Colonic mucosa (tissue), 4 donors: Measurements from ENCODE around the gene ELP4. TPM values are rescaled to one million over a fixed set of nuclear protein-coding genes. Genes with fewer than 3 reads are reported as not detected.

ENCODE experiments used
- DNase-seq: peaks from one replicate; pipeline ENCODE4 v3.0.0-alpha.2; 2020
- H3K27ac ChIP-seq: fragments of 200-600 bp; one replicate; pipeline ENCODE4 v1.8.0; 2021
- H3K27me3 ChIP-seq: fragments of 200-600 bp; one replicate; pipeline ENCODE4 v1.8.0; 2021
- H3K36me3 ChIP-seq: fragments of 200-600 bp; one replicate; pipeline ENCODE4 v1.8.0; 2021
- H3K4me1 ChIP-seq: fragments of 200-600 bp; one replicate; pipeline ENCODE4 v1.8.0; 2021; ENCODE audit warnings: mild to moderate bottlenecking
- H3K4me3 ChIP-seq: fragments of 200-600 bp; one replicate; pipeline ENCODE4 v1.8.0; 2021
- H3K9ac ChIP-seq, 2 donors: one replicate each; pipeline ENCODE4 v1.7.0; 2013; ENCODE audit warnings: control low read depth in 2 of 2, low read depth in 2 of 2, low read length in 2 of 2
- H3K9me3 ChIP-seq: fragments of 200-600 bp; one replicate; pipeline ENCODE4 v1.8.0; 2021
- intact Hi-C: fragments of 100-400 bp; cut with DNase I; formaldehyde crosslinking; loops from one replicate; pipeline ENCODE4 v1.14.1; 2022
- total RNA-seq, 2 donors: library from RNA; stranded (reverse); fragmentation: NEBNext Ultra II Directional in 1 of 2; extraction: Animal tissue kit (Norgen Biotek cat#: 25700) in 1 of 2; gene quantifications; one replicate each; pipeline ENCODE4 v1.2.1, GENCODE V29; 2021
- TF ChIP-seq, protein P1 (sequence below): fragments of 200-600 bp; IDR thresholded peaks from one replicate; pipeline ENCODE4 v1.8.0; 2022; ENCODE audit warnings: antibody characterized with exemption, mild to moderate bottlenecking
- donor health status: healthy.
- donor health status: DM: no; HTN: no; CAD: no.
- donor health status: DM: no; HTN: no; CAD: no.

The ELP4 gene
- total RNA-seq, 2 donors from 2014 or later: 17.0 to 22.8 TPM

- H3K36me3 ChIP-seq: no peaks in the 10 kb centered on the region
- intact Hi-C loops: no loop called here
- H3K9me3 ChIP-seq: no peaks in the 10 kb centered on the region
- H3K4me3 ChIP-seq: no peak overlapping the region
- DNase-seq: no peak
- H3K27me3 ChIP-seq: peaks cover 67% of the 10 kb centered on the region
- no peak overlapping the region for H3K9ac ChIP-seq
- H3K27ac ChIP-seq: no peak overlapping the region
- H3K4me1 ChIP-seq: no peaks in the 10 kb centered on the region
- TF ChIP-seq, protein P1, sequence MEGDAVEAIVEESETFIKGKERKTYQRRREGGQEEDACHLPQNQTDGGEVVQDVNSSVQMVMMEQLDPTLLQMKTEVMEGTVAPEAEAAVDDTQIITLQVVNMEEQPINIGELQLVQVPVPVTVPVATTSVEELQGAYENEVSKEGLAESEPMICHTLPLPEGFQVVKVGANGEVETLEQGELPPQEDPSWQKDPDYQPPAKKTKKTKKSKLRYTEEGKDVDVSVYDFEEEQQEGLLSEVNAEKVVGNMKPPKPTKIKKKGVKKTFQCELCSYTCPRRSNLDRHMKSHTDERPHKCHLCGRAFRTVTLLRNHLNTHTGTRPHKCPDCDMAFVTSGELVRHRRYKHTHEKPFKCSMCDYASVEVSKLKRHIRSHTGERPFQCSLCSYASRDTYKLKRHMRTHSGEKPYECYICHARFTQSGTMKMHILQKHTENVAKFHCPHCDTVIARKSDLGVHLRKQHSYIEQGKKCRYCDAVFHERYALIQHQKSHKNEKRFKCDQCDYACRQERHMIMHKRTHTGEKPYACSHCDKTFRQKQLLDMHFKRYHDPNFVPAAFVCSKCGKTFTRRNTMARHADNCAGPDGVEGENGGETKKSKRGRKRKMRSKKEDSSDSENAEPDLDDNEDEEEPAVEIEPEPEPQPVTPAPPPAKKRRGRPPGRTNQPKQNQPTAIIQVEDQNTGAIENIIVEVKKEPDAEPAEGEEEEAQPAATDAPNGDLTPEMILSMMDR: no peak
These were observed 287.9 kb downstream of the ELP4 start for GRCh38 chr11:31797190-31798056.

- TF ChIP-seq, protein P1: no peak
- H3K4me3 ChIP-seq: no peak overlapping the region
- no peak for DNase-seq
- H3K27ac ChIP-seq: no peak overlapping the region
- intact Hi-C loops: no loop called here
- no peaks in the 10 kb centered on the region for H3K36me3 ChIP-seq
- H3K4me1 ChIP-seq: no peaks in the 10 kb centered on the region
- no peak overlapping the region for H3K9ac ChIP-seq
- H3K9me3 ChIP-seq: no peaks in the 10 kb centered on the region
- H3K27me3 ChIP-seq: peaks cover 72% of the 10 kb centered on the region
These were observed 288.5 kb downstream of the ELP4 start for GRCh38 chr11:31798057-31798553.

GRCh38 chr11:31798554-31799434 lies 289.2 kb downstream of the ELP4 start:
- no peak overlapping the region for H3K4me3 ChIP-seq
- H3K36me3 ChIP-seq: no peaks in the 10 kb centered on the region
- no peaks in the 10 kb centered on the region for H3K9me3 ChIP-seq
- no peaks in the 10 kb centered on the region for H3K4me1 ChIP-seq
- intact Hi-C loops: no loop called here
- no peak overlapping the region for H3K9ac ChIP-seq
- H3K27me3 ChIP-seq: peaks cover 79% of the 10 kb centered on the region
- H3K27ac ChIP-seq: no peak overlapping the region
- no peak for DNase-seq
- TF ChIP-seq, protein P1: no peak

DNA sequence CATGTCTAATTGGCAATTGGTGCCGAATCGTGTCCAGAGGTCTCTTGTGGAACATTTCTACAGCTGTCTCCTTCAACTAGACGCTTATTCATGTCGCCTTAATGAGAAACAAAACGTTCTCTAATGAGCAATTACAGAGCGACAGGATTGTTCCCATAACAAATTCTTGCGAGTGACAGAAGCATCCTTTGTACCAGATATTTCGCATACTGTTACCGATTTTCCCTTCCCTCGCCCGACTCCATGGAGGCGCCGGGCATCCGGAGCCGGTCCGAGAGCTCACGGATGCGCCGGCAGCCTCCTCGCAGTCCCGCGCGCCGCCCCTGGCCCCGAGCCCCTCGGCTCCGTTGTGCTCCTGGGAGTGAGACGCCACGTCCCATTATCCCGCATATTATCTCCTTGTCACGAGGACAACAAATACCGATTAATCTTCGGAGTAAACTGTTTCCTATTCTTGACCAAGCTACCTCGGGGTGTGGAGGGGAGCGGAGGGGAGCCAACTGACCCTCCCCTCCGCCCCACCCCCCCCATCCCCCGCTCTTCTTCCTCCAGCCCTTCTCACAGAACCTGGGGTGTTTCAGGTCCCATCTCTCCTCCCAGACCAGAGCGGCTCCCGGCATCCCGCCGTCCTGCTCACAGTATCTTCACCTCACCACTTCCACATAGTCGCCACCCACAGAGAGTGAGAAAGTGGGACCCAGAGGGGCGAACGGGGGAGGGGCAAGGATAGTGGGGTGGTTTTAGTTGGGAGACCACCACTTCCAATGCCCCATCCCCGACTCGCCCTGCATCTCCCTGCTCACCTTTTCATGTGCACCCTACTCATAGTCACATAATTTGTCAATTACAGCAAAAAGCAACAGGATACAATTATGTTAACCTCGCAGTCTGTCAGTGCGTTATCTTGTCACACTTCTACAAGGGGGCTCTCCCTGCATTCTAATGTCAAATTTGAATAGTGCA lies 290.1 kb downstream of the ELP4 start:
- H3K27me3 ChIP-seq: peaks cover 88% of the 10 kb centered on the region
- no peaks in the 10 kb centered on the region for H3K4me1 ChIP-seq
- no peaks in the 10 kb centered on the region for H3K36me3 ChIP-seq
- H3K9me3 ChIP-seq: no peaks in the 10 kb centered on the region
- intact Hi-C loops: no loop called here
- no peak overlapping the region for H3K27ac ChIP-seq
- H3K4me3 ChIP-seq: no peak overlapping the region
- TF ChIP-seq, protein P1: no peak
- DNase-seq: no peak
- H3K9ac ChIP-seq: no peak overlapping the region
